H9 (cell line): ENCODE data around the gene LAMA3. TPM values are rescaled to one million over a fixed set of nuclear protein-coding genes. Genes with fewer than 3 reads are reported as not detected.

Experiments
- DNase-seq: peaks from one replicate; pipeline ENCODE4 v3.0.0-alpha.2; 2017
- H2AFZ ChIP-seq: one replicate; pipeline ENCODE4 v1.6.1; 2013; ENCODE audit warnings: mild to moderate bottlenecking, low read length, control low read depth, moderate library complexity
- H2AK5ac ChIP-seq: 2 replicates; pipeline ENCODE4 v1.6.1; 2013; ENCODE audit warnings: low read length, control low read depth, mixed read lengths; ENCODE audit not compliant: insufficient read length
- H2BK120ac ChIP-seq: one replicate; pipeline ENCODE4 v1.6.1; 2013; ENCODE audit warnings: low read depth, mild to moderate bottlenecking, low read length, control low read depth, inconsistent platforms; ENCODE audit not compliant: poor library complexity, severe bottlenecking
- H2BK12ac ChIP-seq: 2 replicates; pipeline ENCODE4 v1.6.1; 2013; ENCODE audit warnings: low read length, control low read depth, mixed read lengths, low read depth; ENCODE audit not compliant: insufficient read length
- H2BK15ac ChIP-seq: 2 replicates; pipeline ENCODE4 v1.6.1; 2013; ENCODE audit warnings: low read depth, low read length, control low read depth
- H2BK20ac ChIP-seq: one replicate; pipeline ENCODE4 v1.6.1; 2013; ENCODE audit warnings: low read depth, mild to moderate bottlenecking, low read length, control low read depth, inconsistent platforms; ENCODE audit not compliant: poor library complexity, severe bottlenecking
- H2BK5ac ChIP-seq: 2 replicates; pipeline ENCODE4 v1.6.1; 2013; ENCODE audit warnings: low read length, control low read depth, mixed read lengths; ENCODE audit not compliant: insufficient read length
- H3K14ac ChIP-seq: 2 replicates; pipeline ENCODE4 v1.6.1; 2013; ENCODE audit warnings: low read length, control low read depth; ENCODE audit not compliant: insufficient read depth
- H3K18ac ChIP-seq: 2 replicates; pipeline ENCODE4 v1.6.1; 2013; ENCODE audit warnings: low read depth, mild to moderate bottlenecking, mixed read lengths, low read length, control low read depth; ENCODE audit not compliant: insufficient read length
- H3K23ac ChIP-seq: 2 replicates; pipeline ENCODE4 v1.6.1; 2013; ENCODE audit warnings: low read length, control low read depth, mixed read lengths, low read depth; ENCODE audit not compliant: insufficient read length
- H3K23me2 ChIP-seq: 2 replicates; pipeline ENCODE4 v1.6.1; 2013; ENCODE audit warnings: low read depth, mild to moderate bottlenecking, mixed read lengths, low read length, control low read depth; ENCODE audit not compliant: insufficient read length, poor library complexity, severe bottlenecking
- H3K27ac ChIP-seq: 2 replicates; pipeline ENCODE4 v1.5.1; 2013; ENCODE audit warnings: low read length, control low read depth, mixed read lengths, low read depth; ENCODE audit not compliant: insufficient read length
- H3K27me3 ChIP-seq: 2 replicates; pipeline ENCODE4 v1.6.1; 2013; ENCODE audit warnings: low read length, control low read depth, inconsistent platforms; ENCODE audit not compliant: insufficient read depth
- H3K4ac ChIP-seq: 2 replicates; pipeline ENCODE4 v1.6.1; 2013; ENCODE audit warnings: low read depth, mild to moderate bottlenecking, control low read depth, inconsistent platforms, low read length, moderate library complexity
- H3K4me1 ChIP-seq: 2 replicates; pipeline ENCODE4 v1.6.1; 2013; ENCODE audit warnings: low read length, control low read depth, inconsistent platforms; ENCODE audit not compliant: insufficient read depth
- H3K4me2 ChIP-seq: 2 replicates; pipeline ENCODE4 v1.6.1; 2013; ENCODE audit warnings: low read length, control low read depth, mixed read lengths; ENCODE audit not compliant: insufficient read length, insufficient read depth
- H3K56ac ChIP-seq: 2 replicates; pipeline ENCODE4 v1.6.1; 2013; ENCODE audit warnings: low read depth, mild to moderate bottlenecking, mixed read lengths, low read length, control low read depth; ENCODE audit not compliant: insufficient read length
- H3K79me1 ChIP-seq: 2 replicates; pipeline ENCODE4 v1.6.1; 2013; ENCODE audit warnings: low read depth, mild to moderate bottlenecking, moderate library complexity, low read length, control low read depth, inconsistent platforms; ENCODE audit not compliant: insufficient read depth, poor library complexity, severe bottlenecking
- H3K79me2 ChIP-seq: 2 replicates; pipeline ENCODE4 v1.6.1; 2013; ENCODE audit warnings: low read length, control low read depth, inconsistent platforms; ENCODE audit not compliant: insufficient read depth
- H3K9ac ChIP-seq: 2 replicates; pipeline ENCODE4 v1.6.1; 2013; ENCODE audit warnings: low read length, control low read depth, mixed read lengths; ENCODE audit not compliant: insufficient read length; ENCODE audit errors: extremely low read depth
- H3K9me3 ChIP-seq: one replicate; pipeline ENCODE4 v1.6.1; 2013; ENCODE audit warnings: low read depth, low read length, inconsistent platforms; ENCODE audit not compliant: control insufficient read depth
- H3T11ph ChIP-seq: one replicate; pipeline ENCODE4 v1.6.1; 2013; ENCODE audit warnings: mild to moderate bottlenecking, low read length, control low read depth, inconsistent platforms
- H4K20me1 ChIP-seq: one replicate; pipeline ENCODE4 v1.6.1; 2013; ENCODE audit not compliant: control insufficient read depth, insufficient read length, insufficient read depth
- H4K5ac ChIP-seq: 2 replicates; pipeline ENCODE4 v1.6.1; 2013; ENCODE audit warnings: low read depth, mild to moderate bottlenecking, mixed read lengths, low read length, control low read depth; ENCODE audit not compliant: insufficient read length
- H4K8ac ChIP-seq: replicated peaks from 2 replicates; pipeline ENCODE4 v1.6.1; 2013; ENCODE audit warnings: low read length, control low read depth, mixed read lengths, low read depth; ENCODE audit not compliant: insufficient read length
- H4K91ac ChIP-seq: 2 replicates; pipeline ENCODE4 v1.6.1; 2013; ENCODE audit warnings: low read depth, mild to moderate bottlenecking, moderate library complexity, mixed read lengths, low read length, control low read depth; ENCODE audit not compliant: insufficient read length
- H3K27ac Mint-ChIP-seq, 3 experiments: 2 replicates in 2 of 3; 3 replicates in 1 of 3; pipeline ENCODE4 v1.8.0; 2020 to 2021; ENCODE audit warnings: mixed read lengths in 3 of 3, mild to moderate bottlenecking in 1 of 3, moderate library complexity in 1 of 3
- H3K27me3 Mint-ChIP-seq: 2 replicates; pipeline ENCODE4 v1.8.0; 2021; ENCODE audit warnings: low read depth, mild to moderate bottlenecking, moderate library complexity, mixed read lengths
- H3K36me3 Mint-ChIP-seq, 3 experiments: 2 replicates in 2 of 3; 3 replicates in 1 of 3; pipeline ENCODE4 v1.8.0; 2020 to 2021; ENCODE audit warnings: low read depth in 3 of 3, mixed read lengths in 3 of 3; ENCODE audit not compliant: insufficient read depth in 1 of 3
- H3K4me1 Mint-ChIP-seq, 2 experiments: 2 replicates each; pipeline ENCODE4 v1.8.0; 2020; ENCODE audit warnings: mixed read lengths in 2 of 2
- H3K4me3 Mint-ChIP-seq, 2 experiments: 2 replicates in 1 of 2; 3 replicates in 1 of 2; pipeline ENCODE4 v1.8.0; 2020 to 2021; ENCODE audit warnings: mild to moderate bottlenecking in 2 of 2, mixed read lengths in 2 of 2, moderate library complexity in 1 of 2
- H3K9me3 Mint-ChIP-seq, 2 experiments: 2 replicates in 1 of 2; 3 replicates in 1 of 2; pipeline ENCODE4 v1.8.0; 2020; ENCODE audit warnings: mild to moderate bottlenecking in 2 of 2, mixed read lengths in 2 of 2, moderate library complexity in 1 of 2
- CTCF ChIP-seq: fragments of 200-600 bp; sonication (generic); conservative IDR thresholded peaks from 3 replicates; pipeline ENCODE4 v1.8.0; 2021; ENCODE audit warnings: antibody characterized with exemption, mild to moderate bottlenecking
- WGBS: extraction: QIAGEN DNeasy Blood & Tissue Kit; methylation state at CpG from one replicate; pipeline ENCODE4 v1.1.7; 2013; ENCODE audit warnings: missing lambda C conversion rate, low lambda C conversion rate, mixed read lengths; ENCODE audit not compliant: insufficient read length; ENCODE audit errors: extremely low coverage; 5-methylcytosine and 5-hydroxymethylcytosine counted together
- total RNA-seq: library from RNA; stranded (reverse); gene quantifications from 2 replicates; pipeline ENCODE4 v1.2.1, GENCODE V29; 2021

LAMA3 gene
- total RNA-seq, 1 experiment from 2014 or later = 0.33 TPM

DNA sequence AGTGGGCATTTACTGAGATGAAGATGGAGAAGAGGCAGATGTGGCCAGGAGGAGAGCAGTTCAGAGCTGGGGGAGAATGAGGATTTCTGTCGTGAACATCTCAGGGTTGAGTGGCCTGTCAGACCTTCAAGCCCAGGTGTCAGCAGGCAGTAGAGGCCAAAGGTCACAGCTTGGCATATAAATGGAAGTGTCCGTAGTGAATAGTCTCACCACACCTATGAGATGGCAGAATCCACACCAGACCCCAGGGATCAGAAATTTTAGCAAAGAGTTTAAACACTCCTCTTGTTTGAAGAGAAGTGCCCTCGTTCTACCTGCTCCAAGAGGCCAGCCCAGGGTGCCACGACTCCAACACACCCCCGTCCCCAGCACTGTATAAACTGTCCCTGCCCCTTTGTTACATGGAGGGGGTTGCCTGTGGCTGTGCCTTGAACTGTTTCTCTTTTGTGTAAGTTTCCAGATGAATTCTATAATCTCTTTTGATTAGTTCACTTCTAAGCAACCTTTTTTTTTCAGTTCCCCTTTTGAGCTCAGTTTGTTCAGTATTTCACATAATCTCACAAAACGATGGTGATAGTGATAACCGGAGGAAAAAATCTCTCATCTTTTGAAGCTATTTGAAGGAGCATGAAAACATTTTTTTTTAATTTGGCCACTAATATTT lies 256.3 kb downstream of the LAMA3 start:
- Mint-ChIP-seq H3K27me3 (no peaks in the 10 kb centered on the region), H3K9me3 (no peaks in the 10 kb centered on the region), H3K4me3 (no peak overlapping the region), H3K36me3 (no peaks in the 10 kb centered on the region), H3K27ac (peak overlapping the region in 1 of 3 experiments; percentile 49; a peak in 1 of 7 replicates), H3K4me1 (peaks cover 25 to 32% of the 10 kb centered on the region in 2 experiments)
- Histone ChIP-seq H2BK15ac (no peak overlapping the region), H3K4me2 (no peak overlapping the region), H3K79me1 (no peaks in the 10 kb centered on the region), H2BK12ac (no peak overlapping the region), H2BK120ac (no peak overlapping the region), H2AK5ac (no peak overlapping the region), H4K8ac (no peak overlapping the region), H2AFZ (no peak overlapping the region), H4K20me1 (no peaks in the 10 kb centered on the region), H3K27ac (no peak overlapping the region), H3K14ac (no peak overlapping the region), H4K91ac (no peak overlapping the region), H3K23ac (no peak overlapping the region), H3K27me3 (no peaks in the 10 kb centered on the region), H3K9ac (no peak overlapping the region), H3T11ph (no peak overlapping the region), H2BK5ac (no peak overlapping the region), H3K18ac (no peak overlapping the region), H3K79me2 (no peaks in the 10 kb centered on the region), H3K9me3 (no peaks in the 10 kb centered on the region), H3K4me1 (peaks cover 5% of the 10 kb centered on the region; the same call in 1 of the 2 replicates), H3K4ac (no peak overlapping the region), H3K23me2 (no peaks in the 10 kb centered on the region), H3K56ac (no peak overlapping the region), H2BK20ac (no peak overlapping the region), H4K5ac (no peak overlapping the region)
- no peak for TF ChIP-seq CTCF
- no peak for DNase-seq
- WGBS = no CpG with 5 or more reads among the region's 7 CpGs
